GM18511 (cell line): ENCODE measurements around the gene ADAMTS2.

ENCODE experiments used
- ATAC-seq: cut with Tn5 transposase; IDR thresholded peaks from one replicate; pipeline ENCODE4 v1.9.1; 2021; ENCODE audit warnings: mild to moderate bottlenecking, moderate library complexity; ENCODE audit not compliant: unreplicated experiment

The ADAMTS2 gene

DNA sequence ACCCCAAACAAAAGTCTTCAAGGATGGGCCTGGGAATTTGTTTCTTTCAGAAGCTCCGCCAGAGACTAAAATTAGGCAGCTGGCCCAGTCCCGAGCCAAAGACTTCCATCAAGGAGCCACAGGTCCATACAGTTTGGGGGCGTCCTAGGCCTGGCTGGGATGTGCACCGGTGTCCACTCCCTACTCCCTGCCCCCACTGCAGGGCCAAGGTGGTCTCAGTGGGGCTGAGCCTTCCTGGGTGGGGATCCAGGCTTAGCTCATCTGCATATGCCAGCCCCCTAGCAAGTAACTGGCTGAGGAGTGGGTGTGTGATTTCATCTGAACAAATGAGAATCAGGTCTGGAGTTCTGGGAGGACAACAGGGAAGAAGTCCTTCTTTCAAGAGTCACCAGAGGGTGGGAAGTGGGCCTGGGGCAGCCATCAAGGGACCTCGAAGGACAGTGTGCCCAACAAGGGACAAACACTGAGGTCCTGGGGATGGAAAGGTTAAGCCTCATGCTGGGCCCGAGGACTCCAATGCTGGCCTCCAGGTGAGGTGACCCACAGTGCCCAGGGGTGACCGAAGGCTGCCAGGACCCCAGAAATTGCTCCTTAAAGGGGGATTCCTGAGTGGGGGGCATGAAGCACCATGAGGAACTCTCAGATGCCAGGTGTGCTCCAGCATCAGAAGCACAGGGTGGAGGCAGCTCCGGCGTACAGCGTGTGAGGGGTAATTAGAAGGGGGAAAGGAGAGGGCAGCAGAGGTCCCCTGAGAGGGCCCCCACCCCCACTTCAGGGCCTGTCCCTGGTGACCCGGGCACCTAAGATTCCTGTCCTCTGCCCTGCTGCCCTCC lies 193.8 kb downstream of the ADAMTS2 start:
- no peak for ATAC-seq

DNA sequence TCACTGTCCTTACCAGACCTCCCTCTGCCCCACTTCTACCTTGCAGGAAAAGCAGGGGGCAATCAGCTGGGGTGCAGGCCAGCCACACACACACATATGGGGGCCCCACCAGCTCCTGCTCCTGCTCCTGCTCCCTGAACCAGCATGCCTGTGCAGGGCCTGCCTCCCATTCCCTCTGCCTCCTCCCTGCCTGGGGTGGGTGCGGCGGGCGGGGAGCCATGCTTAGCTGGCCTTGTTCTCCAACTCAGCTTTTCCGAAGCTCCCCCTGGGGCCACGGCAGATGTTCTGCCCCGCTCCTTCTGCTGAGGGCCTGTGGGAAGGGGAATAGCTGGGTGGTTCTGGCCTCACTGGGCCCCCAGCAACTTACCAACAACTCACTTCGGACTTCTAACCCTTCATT lies 195.2 kb downstream of the ADAMTS2 start:
- no peak for ATAC-seq

GRCh38 chr5:179149278-179149677 lies 196.0 kb downstream of the ADAMTS2 start:
- no peak for ATAC-seq

GRCh38 chr5:179148703-179149170 lies 196.5 kb downstream of the ADAMTS2 start:
- no peak for ATAC-seq

DNA sequence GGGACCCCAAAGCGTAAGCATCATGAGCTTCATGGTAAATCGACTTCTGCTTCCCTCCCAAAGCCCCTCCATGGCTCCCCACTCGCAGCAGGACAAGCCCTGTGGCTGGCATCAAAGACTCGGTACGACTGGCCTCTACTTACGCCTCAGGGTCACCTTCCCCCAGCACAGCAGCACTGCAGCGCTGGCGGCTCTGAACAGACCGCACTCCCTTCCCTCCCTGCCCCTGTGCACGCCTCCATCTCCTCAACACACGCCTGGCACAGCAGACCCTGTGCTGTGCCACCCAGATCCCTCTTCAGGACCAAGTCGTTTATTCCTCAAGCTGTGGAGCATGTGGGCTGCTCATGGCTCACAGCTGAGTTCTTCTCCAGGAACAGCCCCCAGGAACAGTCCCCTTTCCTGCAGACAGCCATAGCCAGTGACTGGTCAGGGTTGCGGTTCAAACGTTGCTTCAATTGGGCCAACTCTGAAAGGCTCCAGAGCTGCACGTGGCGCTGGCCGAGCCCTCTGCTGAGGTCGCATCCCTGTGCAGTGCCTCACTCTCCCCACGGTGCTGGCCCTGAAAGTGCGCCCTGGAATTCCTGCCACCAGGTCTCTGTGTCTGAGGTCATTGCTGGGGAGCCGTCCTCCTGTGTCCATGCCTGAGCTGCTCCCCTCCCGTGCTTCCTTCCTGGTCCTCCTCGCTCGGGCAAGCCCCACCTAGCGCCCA lies 197.1 kb downstream of the ADAMTS2 start:
- no peak for ATAC-seq

GRCh38 chr5:179146277-179146676 lies 199.0 kb downstream of the ADAMTS2 start:
- ATAC-seq = no peak

GRCh38 chr5:179143446-179143845 lies 201.8 kb downstream of the ADAMTS2 start:
- ATAC-seq = no peak

DNA sequence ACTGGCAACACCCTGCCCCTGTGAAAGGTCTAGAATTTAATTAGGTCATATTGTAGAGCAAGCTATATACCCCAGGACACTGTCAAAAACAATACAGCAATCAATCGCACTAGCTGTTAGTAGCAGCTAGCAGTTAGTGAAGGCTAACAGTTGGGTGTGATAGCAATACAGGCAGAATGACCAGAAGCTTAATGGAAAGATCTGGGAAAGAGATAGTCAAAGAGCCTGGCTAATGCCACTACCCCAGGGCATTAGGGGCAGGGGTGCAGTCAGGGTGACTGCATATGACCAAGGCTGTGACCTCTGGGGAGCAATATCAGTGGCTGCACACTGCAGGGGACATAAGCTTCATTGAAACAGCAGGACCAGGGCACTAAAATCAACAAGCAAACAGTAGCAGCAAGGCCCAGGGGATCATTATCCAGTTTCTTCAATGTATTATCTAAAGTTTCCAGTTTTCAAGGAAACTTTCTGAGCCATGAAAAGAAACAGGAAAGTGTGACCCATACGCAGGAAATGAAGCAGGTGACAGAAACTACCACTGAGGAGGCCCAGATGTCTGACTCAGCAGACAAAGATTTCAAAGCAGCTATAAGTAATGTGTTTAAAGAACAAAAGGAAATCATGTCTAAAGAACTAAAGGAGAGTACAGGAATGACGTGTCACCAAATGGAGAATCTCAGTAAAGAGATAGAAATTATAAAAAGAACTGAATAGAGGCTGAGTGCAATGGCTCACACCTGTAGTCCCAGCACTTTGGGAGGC lies 202.6 kb downstream of the ADAMTS2 start:
- no peak for ATAC-seq

DNA sequence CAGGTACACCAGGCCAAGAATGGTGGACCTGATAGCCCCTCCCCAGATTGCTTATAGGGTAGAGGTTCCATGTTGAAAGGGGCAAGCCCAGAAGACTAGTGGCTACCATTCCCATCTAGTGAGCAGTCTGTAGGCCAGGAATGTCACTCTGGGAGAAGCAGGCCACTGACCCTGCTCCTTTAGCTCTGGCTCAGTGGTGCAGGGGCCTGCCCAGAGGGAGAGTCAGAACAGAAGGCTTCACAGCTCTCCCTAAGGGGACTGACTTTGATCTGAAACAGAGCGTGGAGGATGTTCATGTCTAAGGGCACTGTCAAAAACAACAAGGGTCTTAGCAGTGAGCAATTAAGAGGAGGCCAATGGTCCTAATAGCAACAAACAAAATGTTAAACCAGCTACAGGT lies 203.4 kb downstream of the ADAMTS2 start:
- ATAC-seq = no peak

- no peak for ATAC-seq
Measured at GRCh38 chr5:179140293-179140692, 205.0 kb downstream of the ADAMTS2 start.

DNA sequence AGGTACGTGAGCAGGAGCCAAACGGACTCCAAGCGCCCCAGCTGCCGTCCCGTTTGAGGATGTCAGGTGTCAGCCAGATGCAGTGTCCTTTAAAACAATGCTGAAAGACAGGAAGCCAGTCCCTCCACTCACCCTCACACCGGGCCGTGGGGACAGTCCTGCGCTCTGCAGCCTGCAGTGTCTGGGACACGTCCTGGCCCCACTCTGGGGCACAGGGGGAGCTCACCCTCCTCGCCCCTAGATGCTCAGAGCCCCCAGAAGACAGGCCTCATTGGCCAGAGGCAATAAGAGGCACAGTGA lies 205.4 kb downstream of the ADAMTS2 start:
- ATAC-seq = no peak

DNA sequence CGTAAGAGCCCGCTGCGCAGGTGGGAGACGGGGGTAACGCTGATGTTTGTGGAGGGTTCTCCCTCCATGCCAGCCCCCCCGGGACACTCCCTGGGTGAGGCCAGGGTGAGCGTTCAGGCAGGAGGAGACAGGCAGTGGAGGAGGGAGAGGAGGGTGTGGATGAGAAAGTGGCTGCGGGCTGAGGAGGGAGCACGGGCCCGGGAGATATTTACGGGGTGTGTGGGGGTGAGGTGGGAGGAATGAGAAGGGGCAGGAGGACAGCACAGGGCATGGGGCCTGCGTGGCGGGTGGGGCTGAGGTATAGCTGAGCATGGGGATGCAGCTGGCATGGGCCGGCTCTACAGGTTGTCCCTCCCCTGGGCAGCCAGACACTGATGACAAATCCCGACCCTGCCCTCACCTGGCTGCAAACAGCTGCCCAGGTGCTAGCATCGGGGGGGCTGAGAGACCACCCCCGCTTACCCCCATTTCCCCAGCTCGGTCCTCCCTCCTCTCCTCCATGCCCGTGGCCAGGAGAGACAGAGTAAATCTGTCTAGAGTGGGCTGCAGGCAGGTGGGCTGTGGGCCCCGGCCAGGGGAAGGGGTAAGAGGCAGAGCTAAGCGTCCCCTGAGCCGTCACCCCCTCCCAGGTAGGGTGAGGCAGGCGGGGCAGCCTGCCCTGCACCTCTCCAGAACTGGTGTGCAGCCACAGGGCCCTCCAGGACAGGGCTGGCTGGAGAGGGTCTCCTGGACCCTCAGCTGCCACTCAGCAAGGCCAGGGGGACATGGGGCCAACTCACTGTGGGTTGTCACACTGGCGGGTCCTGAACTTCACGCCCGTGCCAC lies 205.9 kb downstream of the ADAMTS2 start:
- ATAC-seq = no peak

- no peak for ATAC-seq
Measured at GRCh38 chr5:179138568-179138925, 206.7 kb downstream of the ADAMTS2 start.

- no peak for ATAC-seq
Measured at GRCh38 chr5:179137643-179138567, 207.4 kb downstream of the ADAMTS2 start.

GRCh38 chr5:179137016-179137642 lies 208.1 kb downstream of the ADAMTS2 start:
- ATAC-seq = no peak

DNA sequence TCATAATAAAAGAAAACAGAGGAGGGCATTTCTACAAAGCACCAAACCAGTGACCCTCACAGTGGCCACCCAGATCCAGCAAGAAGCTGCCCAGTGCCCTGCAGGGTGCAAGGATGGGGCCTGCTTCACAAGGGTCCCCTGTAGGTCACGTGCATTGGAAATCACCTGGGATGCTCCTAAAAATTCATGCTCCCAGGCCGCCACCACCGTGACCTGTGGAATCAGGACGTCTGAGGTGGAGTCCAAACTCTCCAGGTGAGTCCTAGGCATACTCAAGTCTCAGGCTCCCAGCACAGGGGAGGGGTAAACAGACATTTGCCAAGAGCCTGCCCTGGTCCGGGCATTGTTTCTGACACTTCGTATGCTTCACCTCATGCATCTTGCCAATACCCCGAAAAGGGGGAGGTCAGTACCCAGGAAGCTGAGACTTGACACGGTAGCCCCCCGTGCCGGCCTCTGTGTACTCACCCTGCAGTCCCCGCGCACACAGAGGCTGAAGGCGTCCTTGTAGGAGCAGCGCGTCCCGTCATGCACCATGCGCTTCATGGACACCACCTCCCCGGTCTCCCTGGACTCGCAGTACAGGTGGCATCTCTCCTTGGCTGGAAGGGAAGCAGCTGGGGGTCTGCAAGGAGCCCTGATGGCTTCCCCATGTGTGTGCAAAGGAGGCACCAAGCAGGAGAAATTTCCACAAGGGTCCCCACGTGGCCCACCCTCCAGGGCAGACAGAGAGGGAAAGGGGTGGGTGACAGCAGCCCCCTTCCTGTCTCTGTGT lies 209.6 kb downstream of the ADAMTS2 start:
- ATAC-seq = no peak

DNA sequence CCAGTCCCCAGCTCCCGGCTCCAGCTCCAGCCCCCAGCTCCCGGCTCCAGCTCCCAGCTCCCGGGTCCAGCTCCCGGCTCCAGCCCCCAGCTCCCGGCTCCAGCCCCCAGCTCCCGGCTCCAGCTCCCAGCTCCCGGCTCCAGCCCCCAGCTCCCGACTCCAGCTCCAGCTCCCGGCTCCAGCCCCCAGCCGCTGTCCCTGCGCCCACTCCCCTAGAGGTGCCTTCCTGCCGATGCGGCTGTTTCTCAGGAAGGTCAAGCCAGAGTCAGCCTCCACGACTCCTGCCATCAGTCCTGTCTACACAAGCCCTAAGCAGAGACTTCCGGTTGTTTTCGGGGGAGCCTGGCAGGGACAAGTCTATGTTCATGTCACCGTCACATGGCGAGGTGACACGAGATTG lies 210.3 kb downstream of the ADAMTS2 start:
- no peak for ATAC-seq

- ATAC-seq = no peak
Measured at GRCh38 chr5:179134511-179134910, 210.8 kb downstream of the ADAMTS2 start.
